Measurements from ENCODE around the gene WNK1.
"Not testable (repeated sequence)": the region's sequence is repeated elsewhere in the genome, so short reads cannot be mapped to it uniquely, and the experiment has no call there.

The WNK1 gene

GRCh38 chr12:911191-911826, 158.9 kb downstream of the WNK1 start:
- DNase-seq (ENCODE audit: low spot score) = no peak

- no peak for DNase-seq (ENCODE audit: low spot score)
These were observed 160.3 kb downstream of the WNK1 start for GRCh38 chr12:912466-913235.

GRCh38 chr12:913919-914698, 161.7 kb downstream of the WNK1 start:
- peak; percentile 51 for DNase-seq (ENCODE audit: low spot score)

DNA sequence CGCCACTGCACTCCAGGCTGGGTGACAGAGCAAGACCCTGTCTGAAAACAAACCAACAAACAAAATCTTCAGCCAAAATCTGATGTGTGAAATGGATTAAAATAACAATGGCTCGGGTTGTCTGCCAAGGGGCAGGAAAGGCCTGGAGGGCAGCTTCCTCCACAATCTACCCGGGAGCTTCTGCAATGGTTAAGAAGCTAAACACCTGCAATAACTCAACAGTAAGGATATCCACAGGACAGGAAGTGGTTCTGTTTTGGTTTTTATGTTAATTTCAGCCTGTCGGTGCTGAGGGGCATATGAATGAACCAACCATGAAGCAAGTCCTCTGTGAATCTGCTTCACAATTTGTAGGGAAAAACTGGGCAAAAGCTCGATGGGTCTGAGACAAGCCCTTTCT, 162.7 kb downstream of the WNK1 start:
- DNase-seq (ENCODE audit: low spot score) = no peak

DNA sequence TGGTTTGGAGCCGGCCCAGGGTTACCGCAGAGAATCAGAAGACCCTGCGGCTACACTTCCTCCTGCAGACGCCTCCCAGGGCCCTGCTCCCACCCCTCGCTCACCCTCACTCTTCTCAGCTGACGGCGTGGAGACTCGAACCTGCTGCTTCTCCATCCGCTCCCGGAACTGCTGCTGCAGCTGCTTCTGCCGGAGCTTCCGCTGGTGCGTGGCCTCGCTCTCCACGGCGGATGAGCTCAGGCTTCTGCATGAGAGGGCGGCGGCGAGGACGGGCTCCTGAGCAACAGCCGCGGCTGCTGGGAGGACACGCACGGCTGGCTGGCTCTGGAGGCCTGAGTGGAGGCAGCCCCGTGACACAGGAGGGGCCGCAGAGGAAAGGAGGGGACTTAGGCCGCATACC, 163.9 kb downstream of the WNK1 start:
- DNase-seq (ENCODE audit: low spot score) = no peak

DNA sequence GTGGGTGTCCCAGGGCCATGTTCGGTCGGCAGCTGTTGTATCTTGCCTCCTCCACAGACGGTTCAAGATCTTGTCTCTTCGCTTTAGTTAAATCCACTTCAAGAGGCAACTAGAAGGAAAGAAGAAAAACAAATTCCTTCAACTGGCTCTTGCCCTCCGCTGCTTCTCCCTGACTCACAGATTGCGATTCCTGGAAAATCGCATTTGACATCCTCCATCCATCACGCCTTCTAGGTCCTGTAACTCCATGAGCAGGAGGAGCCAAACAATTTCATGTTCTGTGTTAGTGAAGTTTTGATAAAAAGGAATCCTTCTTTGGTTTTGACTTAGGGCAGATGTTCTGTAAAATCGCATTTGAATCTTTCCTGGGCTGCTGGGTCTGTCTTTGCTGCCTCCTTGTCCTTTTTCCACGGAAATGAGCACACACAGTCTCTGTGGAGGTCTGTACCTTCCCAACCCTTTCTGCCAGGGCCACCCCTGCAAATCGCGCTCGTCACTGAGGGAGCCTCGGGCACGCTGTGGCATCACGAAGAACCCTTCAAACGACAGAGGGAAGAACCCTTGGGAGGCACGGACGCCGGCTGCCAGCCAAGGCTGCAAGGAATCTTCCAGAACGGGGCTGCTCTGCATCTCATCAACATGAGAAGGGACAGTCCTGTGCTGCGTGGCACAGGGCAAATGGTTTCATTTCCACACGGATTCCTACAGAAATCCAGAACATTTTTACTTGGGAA, 164.5 kb downstream of the WNK1 start:
- no peak for DNase-seq (ENCODE audit: low spot score)

GRCh38 chr12:920676-921075, 168.3 kb downstream of the WNK1 start:
- DNase-seq (ENCODE audit: low spot score) = no peak

DNA sequence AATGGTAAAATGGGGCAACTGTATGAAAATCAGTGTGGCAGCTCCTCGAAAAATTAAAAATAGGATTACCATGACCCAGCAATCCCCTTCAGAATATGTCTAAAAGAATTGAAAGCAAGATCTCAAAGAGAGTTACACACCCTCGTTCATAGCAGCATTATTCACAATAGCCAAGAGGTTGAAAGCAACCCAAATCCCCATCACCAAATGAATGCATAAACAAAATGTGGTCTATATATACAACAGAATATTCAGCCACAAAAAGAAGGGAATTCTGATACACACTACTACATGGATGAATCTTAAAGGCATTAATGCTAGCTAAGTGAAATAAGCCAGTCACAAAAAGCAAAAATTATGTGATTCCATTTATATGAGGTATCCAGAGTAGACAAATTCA, 169.9 kb downstream of the WNK1 start:
- no peak for DNase-seq (ENCODE audit: low spot score)

DNA sequence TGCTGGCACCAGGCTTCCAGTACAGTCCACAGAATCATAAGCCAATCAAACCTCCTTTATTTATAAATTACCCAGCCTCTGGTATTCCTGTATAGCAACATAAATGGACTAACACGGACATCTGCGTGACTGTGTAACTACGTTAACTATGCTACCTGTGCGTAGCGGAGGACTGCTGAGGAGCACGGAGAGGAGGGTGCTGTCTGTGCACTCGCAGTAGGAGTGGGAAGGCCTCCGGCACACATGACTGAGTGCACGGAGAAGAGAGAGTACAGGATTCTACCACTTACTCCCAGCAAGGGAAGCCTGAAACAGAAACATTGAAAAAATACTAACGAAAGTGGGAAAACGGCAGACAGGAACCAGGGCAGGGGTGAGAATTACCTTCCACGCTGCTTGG, 174.3 kb downstream of the WNK1 start:
- no peak for DNase-seq (ENCODE audit: low spot score)

- no peak for DNase-seq (ENCODE audit: low spot score)
These were observed 178.7 kb downstream of the WNK1 start for GRCh38 chr12:931060-931459.

DNA sequence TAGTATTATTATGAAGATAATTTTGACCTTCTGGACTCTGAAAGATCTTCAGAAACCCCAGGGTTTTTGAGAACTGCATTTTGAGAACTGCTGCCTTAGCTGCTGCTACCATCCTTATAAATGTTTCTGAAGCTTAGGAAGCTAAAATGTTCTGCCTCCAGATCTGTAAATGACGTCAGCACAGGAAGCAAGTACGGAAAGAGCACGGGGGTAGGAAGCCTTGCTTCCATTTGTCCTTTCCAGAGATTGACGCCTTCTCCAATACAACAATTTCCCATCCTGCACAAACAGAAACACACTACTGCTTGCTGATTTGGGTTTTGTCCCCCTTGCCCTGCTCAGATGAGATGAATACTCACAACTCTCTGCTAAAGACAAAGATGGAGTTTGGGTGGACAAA, 179.2 kb downstream of the WNK1 start:
- DNase-seq (ENCODE audit: low spot score) = no peak

DNA sequence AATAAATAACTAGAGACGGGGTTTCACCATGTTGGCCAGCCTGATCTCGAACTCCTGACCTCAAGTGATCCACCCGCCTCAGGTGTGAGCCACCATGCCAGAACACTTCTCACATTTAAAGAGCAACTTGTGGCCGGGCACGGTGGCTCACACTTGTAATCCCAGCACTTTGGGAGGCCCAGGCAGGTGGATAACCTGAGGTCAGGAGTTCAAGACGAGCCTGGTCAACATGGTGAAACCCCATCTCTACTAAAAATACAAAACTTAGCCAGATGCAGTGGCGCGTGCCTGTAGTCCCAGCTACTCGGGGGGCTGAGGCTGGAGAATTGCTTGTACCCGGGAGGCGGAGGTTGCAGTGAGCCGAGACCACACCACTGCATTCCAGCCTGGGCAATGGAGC, 183.5 kb downstream of the WNK1 start:
- not testable (repeated sequence) for DNase-seq (ENCODE audit: low spot score)

GRCh38 chr12:936377-937345, 184.3 kb downstream of the WNK1 start:
- DNase-seq (ENCODE audit: low spot score) = no peak

GRCh38 chr12:938810-939209, 186.4 kb downstream of the WNK1 start:
- DNase-seq (ENCODE audit: low spot score) = no peak

GRCh38 chr12:943051-943450, 190.7 kb downstream of the WNK1 start:
- no peak for DNase-seq (ENCODE audit: low spot score)

GRCh38 chr12:944211-944610, 191.8 kb downstream of the WNK1 start:
- no peak for DNase-seq (ENCODE audit: low spot score)

DNA sequence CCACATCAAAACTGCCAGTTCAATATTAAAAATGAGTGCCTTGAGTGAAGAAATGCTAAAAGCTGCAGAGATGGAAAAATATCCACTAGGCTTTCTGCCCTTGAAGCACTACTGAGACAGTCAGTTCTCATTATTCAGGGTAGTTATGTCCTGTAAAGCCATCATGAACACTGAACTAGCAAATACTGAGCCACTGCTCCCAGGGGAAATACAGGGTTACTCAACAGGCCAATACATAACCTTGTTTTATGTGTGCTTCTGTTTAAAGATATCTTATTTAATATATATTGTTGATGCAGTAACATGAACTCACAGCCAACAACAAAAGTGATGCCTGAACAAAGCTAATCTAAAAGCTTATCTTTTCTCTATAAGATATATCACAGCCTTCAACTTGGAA, 193.8 kb downstream of the WNK1 start:
- DNase-seq (ENCODE audit: low spot score) = no peak

GRCh38 chr12:946631-947030, 194.3 kb downstream of the WNK1 start:
- DNase-seq (ENCODE audit: low spot score) = no peak

DNA sequence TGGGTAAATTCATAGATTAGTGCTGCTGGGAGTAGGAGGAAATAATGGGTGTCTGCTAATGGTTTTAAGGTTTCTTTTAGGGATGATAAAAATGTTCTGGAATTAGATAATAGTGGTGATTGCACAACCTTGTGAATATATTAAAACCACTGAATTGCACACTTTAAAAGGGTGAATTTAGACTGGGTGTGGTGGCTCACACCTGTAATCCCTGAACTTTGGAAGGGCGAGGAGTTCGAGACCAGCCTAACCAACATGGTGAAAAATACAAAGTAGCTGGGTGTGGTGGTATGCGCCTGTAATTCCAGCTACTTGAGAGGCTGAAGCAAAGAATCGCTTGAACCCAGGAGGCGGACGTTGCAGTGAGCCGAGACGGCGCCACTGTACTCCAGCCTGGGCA, 195.9 kb downstream of the WNK1 start:
- no peak for DNase-seq (ENCODE audit: low spot score)

GRCh38 chr12:949453-950191, 197.2 kb downstream of the WNK1 start, which contains the start of gene RAD52:
Gene RAD52 (minus strand): TSS chr12:949694. CDS start chr12:933058, 16,636 bp downstream.
- peak; percentile 96 for DNase-seq (ENCODE audit: low spot score)
